ENCODE results near the gene ADCY3.

DNA sequence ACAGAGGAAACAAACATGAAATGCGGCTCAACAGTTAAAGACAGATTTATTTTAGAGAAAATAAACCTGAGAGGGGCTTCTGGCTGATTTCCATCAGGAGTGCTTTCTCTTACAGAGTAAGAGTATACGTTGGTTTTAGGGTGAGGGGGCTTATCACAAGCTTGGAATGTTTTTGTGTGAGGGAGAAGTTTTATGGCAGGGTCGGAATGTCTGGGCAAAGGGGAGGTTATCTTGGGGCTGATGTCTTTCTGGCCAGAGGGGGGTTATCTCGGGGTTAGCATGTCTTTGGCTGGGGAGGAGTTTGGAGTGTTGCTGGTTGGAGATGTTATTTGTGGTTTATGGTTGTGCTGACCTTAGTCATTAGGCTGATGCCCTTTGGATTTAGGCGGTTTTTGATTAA, 149.0 kb downstream of the ADCY3 start:
- TF ChIP-seq POLR2AphosphoS5 (IDR thresholded peaks at IDR 0.05; ENCODE audit: low read depth, low read length) (no peak), TAF1 (IDR thresholded peaks at IDR 0.05; ENCODE audit: borderline replicate concordance, insufficient read depth, low read length) (no peak), FOXP2 (optimal IDR thresholded peaks at IDR 0.05; ENCODE audit: borderline replicate concordance, extremely low read depth, extremely low read length, insufficient read depth) (no peak), SIN3A (IDR thresholded peaks at IDR 0.05; ENCODE audit: borderline replicate concordance, insufficient read depth, low read length) (no peak)
- TF ChIP-seq, protein P1, sequence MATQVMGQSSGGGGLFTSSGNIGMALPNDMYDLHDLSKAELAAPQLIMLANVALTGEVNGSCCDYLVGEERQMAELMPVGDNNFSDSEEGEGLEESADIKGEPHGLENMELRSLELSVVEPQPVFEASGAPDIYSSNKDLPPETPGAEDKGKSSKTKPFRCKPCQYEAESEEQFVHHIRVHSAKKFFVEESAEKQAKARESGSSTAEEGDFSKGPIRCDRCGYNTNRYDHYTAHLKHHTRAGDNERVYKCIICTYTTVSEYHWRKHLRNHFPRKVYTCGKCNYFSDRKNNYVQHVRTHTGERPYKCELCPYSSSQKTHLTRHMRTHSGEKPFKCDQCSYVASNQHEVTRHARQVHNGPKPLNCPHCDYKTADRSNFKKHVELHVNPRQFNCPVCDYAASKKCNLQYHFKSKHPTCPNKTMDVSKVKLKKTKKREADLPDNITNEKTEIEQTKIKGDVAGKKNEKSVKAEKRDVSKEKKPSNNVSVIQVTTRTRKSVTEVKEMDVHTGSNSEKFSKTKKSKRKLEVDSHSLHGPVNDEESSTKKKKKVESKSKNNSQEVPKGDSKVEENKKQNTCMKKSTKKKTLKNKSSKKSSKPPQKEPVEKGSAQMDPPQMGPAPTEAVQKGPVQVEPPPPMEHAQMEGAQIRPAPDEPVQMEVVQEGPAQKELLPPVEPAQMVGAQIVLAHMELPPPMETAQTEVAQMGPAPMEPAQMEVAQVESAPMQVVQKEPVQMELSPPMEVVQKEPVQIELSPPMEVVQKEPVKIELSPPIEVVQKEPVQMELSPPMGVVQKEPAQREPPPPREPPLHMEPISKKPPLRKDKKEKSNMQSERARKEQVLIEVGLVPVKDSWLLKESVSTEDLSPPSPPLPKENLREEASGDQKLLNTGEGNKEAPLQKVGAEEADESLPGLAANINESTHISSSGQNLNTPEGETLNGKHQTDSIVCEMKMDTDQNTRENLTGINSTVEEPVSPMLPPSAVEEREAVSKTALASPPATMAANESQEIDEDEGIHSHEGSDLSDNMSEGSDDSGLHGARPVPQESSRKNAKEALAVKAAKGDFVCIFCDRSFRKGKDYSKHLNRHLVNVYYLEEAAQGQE (IDR thresholded peaks at IDR 0.05; ENCODE audit: insufficient read depth in 1 of 2, low read depth in 2 of 2, low read length in 2 of 2): no peak
